ENCODE results near the gene FYB1.

DNA sequence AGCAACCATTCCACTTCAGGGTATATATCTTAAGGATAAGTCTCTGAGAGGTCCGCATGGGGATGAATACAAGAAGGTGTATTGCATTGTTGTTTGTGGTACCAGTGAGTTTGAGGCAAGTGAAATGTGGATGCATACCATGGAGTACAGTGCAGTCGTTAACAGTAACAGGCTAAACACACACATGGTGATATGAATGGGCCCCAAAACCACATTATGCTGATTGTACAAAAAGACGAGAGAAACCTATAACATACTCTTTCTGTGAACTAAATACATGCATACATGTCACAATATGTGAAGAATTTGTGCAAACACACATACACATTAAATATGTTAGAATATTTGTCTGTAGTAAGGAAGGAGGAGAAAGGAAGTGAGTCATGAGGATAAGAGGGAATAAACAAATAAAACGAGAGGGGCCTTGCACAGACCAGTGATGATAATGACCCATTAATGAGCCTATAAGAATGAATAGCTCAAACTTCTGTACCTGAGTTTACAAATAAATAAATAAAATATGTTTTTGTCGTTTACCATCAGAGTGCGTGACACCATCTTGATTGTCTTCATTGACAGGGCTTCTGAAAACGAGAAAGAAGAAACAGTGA lies 78.7 kb downstream of the FYB1 start:
- TF ChIP-seq, protein P1, sequence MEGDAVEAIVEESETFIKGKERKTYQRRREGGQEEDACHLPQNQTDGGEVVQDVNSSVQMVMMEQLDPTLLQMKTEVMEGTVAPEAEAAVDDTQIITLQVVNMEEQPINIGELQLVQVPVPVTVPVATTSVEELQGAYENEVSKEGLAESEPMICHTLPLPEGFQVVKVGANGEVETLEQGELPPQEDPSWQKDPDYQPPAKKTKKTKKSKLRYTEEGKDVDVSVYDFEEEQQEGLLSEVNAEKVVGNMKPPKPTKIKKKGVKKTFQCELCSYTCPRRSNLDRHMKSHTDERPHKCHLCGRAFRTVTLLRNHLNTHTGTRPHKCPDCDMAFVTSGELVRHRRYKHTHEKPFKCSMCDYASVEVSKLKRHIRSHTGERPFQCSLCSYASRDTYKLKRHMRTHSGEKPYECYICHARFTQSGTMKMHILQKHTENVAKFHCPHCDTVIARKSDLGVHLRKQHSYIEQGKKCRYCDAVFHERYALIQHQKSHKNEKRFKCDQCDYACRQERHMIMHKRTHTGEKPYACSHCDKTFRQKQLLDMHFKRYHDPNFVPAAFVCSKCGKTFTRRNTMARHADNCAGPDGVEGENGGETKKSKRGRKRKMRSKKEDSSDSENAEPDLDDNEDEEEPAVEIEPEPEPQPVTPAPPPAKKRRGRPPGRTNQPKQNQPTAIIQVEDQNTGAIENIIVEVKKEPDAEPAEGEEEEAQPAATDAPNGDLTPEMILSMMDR (IDR thresholded peaks at IDR 0.05; ENCODE audit: low read depth, low read length): no peak
- TF ChIP-seq POLR2A (IDR thresholded peaks at IDR 0.05; ENCODE audit: extremely low read depth, insufficient read length): no peak
- TF ChIP-seq, protein P2, sequence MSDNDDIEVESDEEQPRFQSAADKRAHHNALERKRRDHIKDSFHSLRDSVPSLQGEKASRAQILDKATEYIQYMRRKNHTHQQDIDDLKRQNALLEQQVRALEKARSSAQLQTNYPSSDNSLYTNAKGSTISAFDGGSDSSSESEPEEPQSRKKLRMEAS (IDR thresholded peaks at IDR 0.05; ENCODE audit: low read depth, low read length): no peak
- TF ChIP-seq MYC (IDR thresholded peaks at IDR 0.05; ENCODE audit: low read depth, low read length): no peak

Data from NB4 (cell line).